Prostate gland (tissue), 2 donors: ENCODE measurements around the gene EFNA2. TPM values are rescaled to one million over a fixed set of nuclear protein-coding genes. Genes with fewer than 3 reads are reported as not detected.

Source experiments
- DNase-seq: peaks from one replicate; pipeline ENCODE4 v3.0.0-alpha.2; 2019; ENCODE audit warnings: low spot score
- H3K27ac ChIP-seq, 2 donors: fragments of 200-600 bp; sonication (generic); 2 replicates each; pipeline ENCODE4 v1.5.1; 2017 to 2019
- H3K27me3 ChIP-seq: fragments of 200-600 bp; sonication (generic); replicated peaks from 2 replicates; pipeline ENCODE4 v1.5.1; 2019; ENCODE audit not compliant: insufficient read depth
- H3K36me3 ChIP-seq, 2 donors: fragments of 200-600 bp; sonication (generic); 1 replicate in 1 of 2; 2 replicates in 1 of 2; pipeline versions ENCODE4 v1.5.1 to v1.8.1; 2017 to 2019
- H3K4me1 ChIP-seq: fragments of 200-600 bp; sonication (generic); replicated peaks from 2 replicates; pipeline ENCODE4 v1.5.1; 2019
- H3K4me3 ChIP-seq, 2 donors: fragments of 200-600 bp; sonication (generic); 2 replicates each; pipeline ENCODE4 v1.5.1; 2017 to 2019
- H3K9me3 ChIP-seq: fragments of 200-600 bp; sonication (generic); 2 replicates; pipeline ENCODE4 v1.5.1; 2017
- POLR2A ChIP-seq: fragments of 450-650 bp; IDR thresholded peaks from one replicate; pipeline ENCODE4 v1.6.1; 2016; ENCODE audit warnings: antibody characterized with exemption, mild to moderate bottlenecking
- POLR2AphosphoS5 ChIP-seq: sonication (generic); formaldehyde crosslinking; IDR thresholded peaks from one replicate; pipeline ENCODE4 v1.6.1; 2017; ENCODE audit warnings: antibody characterized with exemption
- WGBS: methylation state at CpG from one replicate; pipeline ENCODE4 v1.1.5; 2018; 5-methylcytosine and 5-hydroxymethylcytosine counted together
- intact Hi-C: fragments of 100-400 bp; cut with DNase I; formaldehyde crosslinking; loops from one replicate; pipeline ENCODE4 v1.14.2; 2022
- total RNA-seq, 2 donors: library from RNA; depleted of rRNA; stranded (reverse); fragments of >200 nt; gene quantifications; one replicate each; pipeline ENCODE4 v1.1.0, GENCODE V29; 2016
- TF ChIP-seq, protein P1 (sequence below), 4 experiments: fragments of 200-600 bp in 2 of 4; fragments of 450-650 bp in 2 of 4; sonication (generic) in 2 of 4; IDR thresholded peaks; 1 replicate in 3 of 4; 2 replicates in 1 of 4; pipeline ENCODE4 v1.5.1; 2016 to 2019; ENCODE audit warnings: antibody characterized with exemption in 4 of 4, mild to moderate bottlenecking in 2 of 4, moderate library complexity in 2 of 4

Gene EFNA2
- not detected for total RNA-seq

DNA sequence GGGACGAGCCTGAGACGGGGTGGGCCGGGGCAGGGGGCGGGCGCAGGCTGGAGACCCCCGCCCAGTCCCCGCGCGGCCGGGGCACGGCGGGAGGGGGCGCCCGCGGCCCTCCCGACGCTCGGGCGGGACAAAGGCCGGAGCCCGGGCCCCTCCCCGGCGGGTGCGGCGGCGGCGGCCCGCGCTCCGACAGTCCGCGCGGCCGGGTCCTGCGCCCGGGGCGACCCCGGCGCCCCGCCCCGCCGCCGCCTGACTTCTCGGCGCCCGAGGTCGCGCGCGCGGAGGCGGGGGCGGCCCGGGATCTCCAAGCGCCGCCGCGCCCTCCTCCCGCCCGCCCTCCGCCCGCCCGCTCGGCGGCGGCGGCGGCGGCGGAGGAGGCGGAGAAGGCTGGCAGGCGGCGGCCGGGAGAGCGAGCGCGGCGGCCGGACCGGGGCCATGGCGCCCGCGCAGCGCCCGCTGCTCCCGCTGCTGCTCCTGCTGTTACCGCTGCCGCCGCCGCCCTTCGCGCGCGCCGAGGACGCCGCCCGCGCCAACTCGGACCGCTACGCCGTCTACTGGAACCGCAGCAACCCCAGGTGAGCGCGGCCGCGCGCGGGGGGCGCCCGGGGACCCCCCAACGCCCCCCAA, at the start of gene EFNA2:
EFNA2 (plus strand) TSS at position 137 of the 624 bp plus-strand sequence; CDS start at position 433, 296 bp downstream.
- H3K36me3 ChIP-seq = no peaks in the 10 kb centered on the region
- peaks cover 9% of the 10 kb centered on the region for H3K27me3 ChIP-seq
- no peaks in the 10 kb centered on the region for H3K9me3 ChIP-seq
- H3K27ac ChIP-seq = no peak within 1 kb of the TSS
- no peak for DNase-seq
- TF ChIP-seq, protein P1, sequence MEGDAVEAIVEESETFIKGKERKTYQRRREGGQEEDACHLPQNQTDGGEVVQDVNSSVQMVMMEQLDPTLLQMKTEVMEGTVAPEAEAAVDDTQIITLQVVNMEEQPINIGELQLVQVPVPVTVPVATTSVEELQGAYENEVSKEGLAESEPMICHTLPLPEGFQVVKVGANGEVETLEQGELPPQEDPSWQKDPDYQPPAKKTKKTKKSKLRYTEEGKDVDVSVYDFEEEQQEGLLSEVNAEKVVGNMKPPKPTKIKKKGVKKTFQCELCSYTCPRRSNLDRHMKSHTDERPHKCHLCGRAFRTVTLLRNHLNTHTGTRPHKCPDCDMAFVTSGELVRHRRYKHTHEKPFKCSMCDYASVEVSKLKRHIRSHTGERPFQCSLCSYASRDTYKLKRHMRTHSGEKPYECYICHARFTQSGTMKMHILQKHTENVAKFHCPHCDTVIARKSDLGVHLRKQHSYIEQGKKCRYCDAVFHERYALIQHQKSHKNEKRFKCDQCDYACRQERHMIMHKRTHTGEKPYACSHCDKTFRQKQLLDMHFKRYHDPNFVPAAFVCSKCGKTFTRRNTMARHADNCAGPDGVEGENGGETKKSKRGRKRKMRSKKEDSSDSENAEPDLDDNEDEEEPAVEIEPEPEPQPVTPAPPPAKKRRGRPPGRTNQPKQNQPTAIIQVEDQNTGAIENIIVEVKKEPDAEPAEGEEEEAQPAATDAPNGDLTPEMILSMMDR (IDR thresholded peaks at IDR 0.05) = no peak
- TF ChIP-seq POLR2A (no peak), POLR2AphosphoS5 (no peak)
- H3K4me1 ChIP-seq = no peaks in the 10 kb centered on the region
- 2% methylated on average over 16 of the region's 113 CpGs for WGBS
- intact Hi-C loops = no loop called here
- H3K4me3 ChIP-seq = peak within 1 kb of the TSS in 1 of 2 donors; percentile 7

DNA sequence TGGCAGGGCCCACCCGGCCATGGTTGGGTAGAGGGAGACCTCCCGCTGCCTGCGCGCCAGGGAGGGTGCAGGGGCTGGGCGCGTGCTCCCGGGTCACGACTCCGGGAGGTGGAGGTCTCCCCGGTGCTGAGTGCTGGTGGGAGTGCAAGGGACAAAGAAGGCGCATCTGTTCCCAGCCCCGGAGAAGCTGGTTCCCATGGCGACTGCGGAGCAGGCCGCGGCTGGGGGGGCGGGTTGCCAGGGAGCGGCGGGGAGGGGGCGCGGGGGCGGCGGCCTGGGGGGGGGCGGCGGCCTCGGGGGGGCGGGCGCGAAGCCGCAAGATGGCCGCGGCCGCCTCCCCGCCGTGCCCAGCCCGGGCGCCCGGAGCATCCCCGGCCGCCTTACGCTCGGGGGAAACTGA, 49.1 kb upstream of the EFNA2 start:
- no peak overlapping the region for H3K27ac ChIP-seq
- H3K4me3 ChIP-seq = peak overlapping the region; percentile 36 to 48
- no peaks in the 10 kb centered on the region for H3K27me3 ChIP-seq
- intact Hi-C loops = no loop called here
- H3K36me3 ChIP-seq = no peaks in the 10 kb centered on the region
- WGBS = 11% methylated on average over 22 of the region's 42 CpGs
- DNase-seq = no peak
- TF ChIP-seq POLR2A (no peak), POLR2AphosphoS5 (no peak)
- TF ChIP-seq, protein P1 (IDR thresholded peaks at IDR 0.05) = no peak
- H3K4me1 ChIP-seq = peaks cover 9% of the 10 kb centered on the region
- no peaks in the 10 kb centered on the region for H3K9me3 ChIP-seq

DNA sequence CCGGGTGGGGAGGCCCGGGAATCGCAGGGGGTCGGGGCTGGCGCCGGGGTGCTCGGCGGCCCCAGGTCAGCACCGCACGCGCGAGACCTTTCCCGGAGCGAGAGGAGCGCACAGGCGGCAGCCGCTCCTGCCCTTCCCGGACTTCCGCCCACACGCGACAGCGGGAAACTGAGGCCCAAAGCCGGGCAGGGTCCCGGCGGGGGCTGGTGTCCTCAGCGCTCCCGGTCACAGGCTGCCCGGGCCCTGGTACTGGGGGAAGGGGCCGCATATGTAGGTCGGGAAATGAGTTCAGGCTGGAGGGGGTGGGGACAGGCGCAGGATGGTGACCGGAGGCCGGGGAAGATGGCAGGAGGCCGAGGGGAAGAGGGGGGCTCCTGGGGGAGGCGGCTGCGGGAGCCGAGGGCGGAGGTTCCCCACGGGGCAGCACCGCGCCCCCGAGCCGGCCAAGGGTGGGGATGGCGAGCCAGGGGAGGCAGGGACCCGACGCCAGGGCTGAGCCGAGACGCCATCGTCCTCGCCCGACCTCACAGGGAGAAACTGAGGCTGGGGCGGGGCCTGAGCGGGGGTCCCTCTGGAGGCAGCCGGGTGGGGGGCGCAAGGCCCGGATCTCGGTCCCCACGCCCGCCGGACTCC, 48.5 kb upstream of the EFNA2 start:
- TF ChIP-seq POLR2AphosphoS5 (no peak), POLR2A (no peak)
- TF ChIP-seq, protein P1 (IDR thresholded peaks at IDR 0.05) = no peak
- H3K9me3 ChIP-seq = no peaks in the 10 kb centered on the region
- 1% methylated on average over 53 of the region's 60 CpGs for WGBS
- H3K27me3 ChIP-seq = no peaks in the 10 kb centered on the region
- H3K36me3 ChIP-seq = no peaks in the 10 kb centered on the region
- intact Hi-C loops = no loop called here
- H3K4me3 ChIP-seq = peak overlapping the region; percentile 36 to 48
- peak; percentile 16 for DNase-seq
- H3K4me1 ChIP-seq = peaks cover 9% of the 10 kb centered on the region
- H3K27ac ChIP-seq = peak overlapping the region in 1 of 2 donors; percentile 17

DNA sequence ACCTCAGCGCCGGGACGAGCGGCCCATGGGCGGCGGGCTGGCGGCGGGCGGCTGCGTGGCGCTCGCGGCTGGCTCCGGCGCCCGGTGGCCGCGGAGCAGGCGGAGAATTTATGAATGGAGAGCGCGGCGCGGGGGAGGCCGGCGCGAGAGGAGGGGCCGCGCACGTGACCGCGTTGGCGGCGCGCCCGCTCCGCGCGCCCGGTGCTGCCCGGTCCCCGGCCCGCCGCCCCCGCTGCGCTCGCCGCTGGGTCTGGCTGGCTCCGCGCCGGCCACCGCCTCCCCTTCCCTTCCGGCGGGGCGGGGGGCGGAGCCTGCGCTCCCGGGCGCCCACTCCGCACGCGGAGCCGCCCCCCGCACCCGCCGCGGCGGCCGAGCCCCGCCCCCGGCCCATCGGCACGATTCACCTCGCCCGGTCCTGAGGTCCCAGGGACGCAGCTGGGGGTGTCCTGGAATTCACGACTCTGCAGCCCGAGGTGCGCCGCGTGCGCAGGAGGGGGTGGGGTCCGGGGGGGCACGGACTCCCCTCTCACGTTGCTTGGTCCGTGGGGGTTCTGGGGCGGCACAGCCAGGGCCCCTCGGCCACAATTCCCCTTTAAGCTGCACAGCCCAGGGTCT, 47.8 kb upstream of the EFNA2 start, which contains the start of gene CBARP:
CBARP (minus strand) TSS at position 252 of the 615 bp plus-strand sequence. CDS start 1,905 bp downstream, outside the sequence.
- H3K9me3 ChIP-seq = no peaks in the 10 kb centered on the region
- no peaks in the 10 kb centered on the region for H3K27me3 ChIP-seq
- intact Hi-C loops = no loop called here
- H3K36me3 ChIP-seq = no peaks in the 10 kb centered on the region
- WGBS = 2% methylated on average over 63 of the region's 87 CpGs
- H3K4me1 ChIP-seq = peaks cover 9% of the 10 kb centered on the region
- peak within 1 kb of the TSS; percentile 36 to 48 for H3K4me3 ChIP-seq
- peak within 1 kb of the TSS in 1 of 2 donors; percentile 85 for H3K27ac ChIP-seq
- DNase-seq = peak; percentile 15
- TF ChIP-seq POLR2A (no peak), POLR2AphosphoS5 (no peak)
- TF ChIP-seq, protein P1 (IDR thresholded peaks at IDR 0.05) = no peak
